BE2C (cell line): ENCODE measurements around the gene AGPAT4.

Experiments used
- DNase-seq: peaks from one replicate; pipeline ENCODE4 v3.0.0-alpha.2; 2020
- H3K27me3 ChIP-seq: fragments of 250-450 bp; sonication (Bioruptor Pico); 2 replicates; pipeline ENCODE4 v1.5.1; 2020; ENCODE audit warnings: mild to moderate bottlenecking
- H3K36me3 ChIP-seq: fragments of 250-450 bp; sonication (Bioruptor Pico); 2 replicates; pipeline ENCODE4 v1.5.1; 2020; ENCODE audit warnings: mild to moderate bottlenecking
- H3K4me1 ChIP-seq: fragments of 250-450 bp; sonication (Bioruptor Pico); 2 replicates; pipeline ENCODE4 v1.5.1; 2020
- H3K4me3 ChIP-seq: 2 replicates; pipeline ENCODE4 v1.5.1; 2011; ENCODE audit warnings: low read depth, low read length
- H3K9me3 ChIP-seq: fragments of 250-450 bp; sonication (Bioruptor Pico); 2 replicates; pipeline ENCODE4 v1.5.1; 2020
- CTCF ChIP-seq: IDR thresholded peaks from 2 replicates; pipeline ENCODE4 v1.5.1; 2012; ENCODE audit warnings: mild to moderate bottlenecking, low read depth, low read length

AGPAT4 gene

GRCh38 chr6:161301338-161301737 is 27.5 kb upstream of the AGPAT4 start:
- Histone ChIP-seq H3K4me1 (peaks cover 3% of the 10 kb centered on the region; the same call in 1 of the 2 replicates), H3K36me3 (no peaks in the 10 kb centered on the region), H3K27me3 (no peaks in the 10 kb centered on the region), H3K4me3 (no peak overlapping the region), H3K9me3 (no peaks in the 10 kb centered on the region)
- no peak for TF ChIP-seq CTCF
- no peak for DNase-seq

GRCh38 chr6:161300823-161301222 is 27.0 kb upstream of the AGPAT4 start:
- Histone ChIP-seq H3K4me1 (peaks cover 3% of the 10 kb centered on the region; the same call in 1 of the 2 replicates), H3K27me3 (no peaks in the 10 kb centered on the region), H3K9me3 (no peaks in the 10 kb centered on the region), H3K4me3 (no peak overlapping the region), H3K36me3 (no peaks in the 10 kb centered on the region)
- no peak for DNase-seq
- TF ChIP-seq CTCF, result no peak

- Histone ChIP-seq H3K36me3 (no peaks in the 10 kb centered on the region), H3K9me3 (no peaks in the 10 kb centered on the region), H3K4me1 (peaks cover 3% of the 10 kb centered on the region; the same call in 1 of the 2 replicates), H3K27me3 (no peaks in the 10 kb centered on the region), H3K4me3 (no peak overlapping the region)
- DNase-seq, result no peak
- TF ChIP-seq CTCF, result no peak
These were observed 25.9 kb upstream of the AGPAT4 start for GRCh38 chr6:161299726-161300125.

- DNase-seq, result no peak
- no peak for TF ChIP-seq CTCF
- Histone ChIP-seq H3K36me3 (no peaks in the 10 kb centered on the region), H3K27me3 (no peaks in the 10 kb centered on the region), H3K4me1 (peaks cover 3% of the 10 kb centered on the region; the same call in 1 of the 2 replicates), H3K9me3 (no peaks in the 10 kb centered on the region), H3K4me3 (no peak overlapping the region)
These were observed 21.9 kb upstream of the AGPAT4 start for GRCh38 chr6:161295784-161296183.

- H3K9me3 ChIP-seq, result no peaks in the 10 kb centered on the region
- no peak overlapping the region for H3K4me3 ChIP-seq
- no peak for TF ChIP-seq CTCF
- DNase-seq, result no peak
- H3K27me3 ChIP-seq, result no peaks in the 10 kb centered on the region
- no peaks in the 10 kb centered on the region for H3K36me3 ChIP-seq
- no peaks in the 10 kb centered on the region for H3K4me1 ChIP-seq
These were observed 18.9 kb upstream of the AGPAT4 start for GRCh38 chr6:161292650-161293281.

- H3K4me1 ChIP-seq, result no peaks in the 10 kb centered on the region
- no peaks in the 10 kb centered on the region for H3K36me3 ChIP-seq
- no peak overlapping the region for H3K4me3 ChIP-seq
- H3K27me3 ChIP-seq, result no peaks in the 10 kb centered on the region
- DNase-seq, result no peak
- no peaks in the 10 kb centered on the region for H3K9me3 ChIP-seq
- no peak for TF ChIP-seq CTCF
These were observed 18.3 kb upstream of the AGPAT4 start for GRCh38 chr6:161292145-161292544.
